Colon (tissue), 2 donors: Measurements from ENCODE around the gene EHD3.

Source experiments
- FAIRE-seq: peaks from 2 replicates; lab custom pipeline; 2012; peaks lifted over from hg19 to GRCh38; lab: Jason Lieb, UNC
- donor health status: control.
- donor health status: control.

The EHD3 gene

GRCh38 chr2:31237348-31238017 lies 3.5 kb downstream of the EHD3 start:
- FAIRE-seq = no peak

GRCh38 chr2:31238126-31238905 lies 4.4 kb downstream of the EHD3 start:
- FAIRE-seq = no peak

- FAIRE-seq = no peak
Observed at GRCh38 chr2:31238906-31239592, 5.1 kb downstream of the EHD3 start.

- no peak for FAIRE-seq
Observed at GRCh38 chr2:31239593-31240177, 5.7 kb downstream of the EHD3 start.

GRCh38 chr2:31240381-31241365 lies 6.7 kb downstream of the EHD3 start:
- FAIRE-seq = no peak

GRCh38 chr2:31241625-31242270 lies 7.8 kb downstream of the EHD3 start:
- no peak for FAIRE-seq

GRCh38 chr2:31243053-31243452 lies 9.1 kb downstream of the EHD3 start:
- no peak for FAIRE-seq

- no peak for FAIRE-seq
Observed at GRCh38 chr2:31244101-31244500, 10.1 kb downstream of the EHD3 start.

GRCh38 chr2:31246184-31246852 lies 12.4 kb downstream of the EHD3 start:
- no peak for FAIRE-seq

- no peak for FAIRE-seq
Observed at GRCh38 chr2:31247711-31248110, 13.8 kb downstream of the EHD3 start.

GRCh38 chr2:31248139-31248538 lies 14.2 kb downstream of the EHD3 start:
- no peak for FAIRE-seq

GRCh38 chr2:31249009-31249690 lies 15.2 kb downstream of the EHD3 start:
- FAIRE-seq = no peak

GRCh38 chr2:31251018-31251417 lies 17.1 kb downstream of the EHD3 start:
- FAIRE-seq = no peak

GRCh38 chr2:31251851-31252250 lies 17.9 kb downstream of the EHD3 start:
- no peak for FAIRE-seq

- no peak for FAIRE-seq
Observed at GRCh38 chr2:31253356-31254131, 19.6 kb downstream of the EHD3 start.

- no peak for FAIRE-seq
Observed at GRCh38 chr2:31254237-31255203, 20.6 kb downstream of the EHD3 start.

- FAIRE-seq = no peak
Observed at GRCh38 chr2:31255911-31256571, 22.1 kb downstream of the EHD3 start.
